Panc1 (cell line): ENCODE measurements around the gene PSMD6. TPM values are rescaled to one million over a fixed set of nuclear protein-coding genes. Genes with fewer than 3 reads are reported as not detected.

ENCODE experiments used
- ATAC-seq: fragments of 200-7000 bp; cut with Tn5 transposase; 2 replicates; pipeline ENCODE4 v1.9.1; 2020; ENCODE audit warnings: mild to moderate bottlenecking, moderate library complexity
- BruUV-seq: library from RNA; stranded (reverse); fragments of 400-500 nt; replicated peaks from 2 replicates; lab custom pipeline; 2021; lab: Mats Ljungman, UMichigan
- CTCF ChIA-PET: fragments of 300-600 bp; sonication (Branson Sonifier 250); formaldehyde crosslinking; loops from one replicate; lab custom pipeline; 2022; ENCODE audit warnings: antibody characterized with exemption; lab: Charles Lee
- POLR2A ChIA-PET: fragments of 300-600 bp; sonication (Branson Sonifier 250); formaldehyde crosslinking; loops from one replicate; lab custom pipeline; 2022; ENCODE audit warnings: antibody characterized with exemption; lab: Charles Lee
- DNase-seq: peaks from one replicate; pipeline ENCODE4 v3.0.0-alpha.2; 2010; ENCODE audit warnings: low read depth, low spot score
- H3K27ac ChIP-seq: 2 replicates; pipeline ENCODE4 v1.5.1; 2011; ENCODE audit warnings: mild to moderate bottlenecking, low read length, inconsistent platforms
- H3K27me3 ChIP-seq: fragments of 200-500 bp; sonication (Bioruptor generic); 2 replicates; pipeline ENCODE4 v1.6.0; 2014; ENCODE audit warnings: low read length, inconsistent platforms; ENCODE audit not compliant: control insufficient read depth, insufficient read depth
- H3K36me3 ChIP-seq: fragments of 200-500 bp; sonication (Bioruptor generic); 2 replicates; pipeline ENCODE4 v1.5.1; 2014; ENCODE audit warnings: inconsistent platforms, mild to moderate bottlenecking, low read length, moderate library complexity; ENCODE audit not compliant: control insufficient read depth, insufficient read depth
- H3K4me1 ChIP-seq: 2 replicates; pipeline ENCODE4 v1.5.1; 2011; ENCODE audit warnings: inconsistent platforms, mild to moderate bottlenecking, low read length, moderate library complexity; ENCODE audit not compliant: control insufficient read depth, insufficient read depth
- H3K4me3 ChIP-seq, 2 experiments: 2 replicates each; pipeline ENCODE4 v1.5.1; 2011 to 2012; ENCODE audit warnings: low read depth in 2 of 2, low read length in 2 of 2, mild to moderate bottlenecking in 2 of 2, inconsistent platforms in 1 of 2, moderate library complexity in 1 of 2
- H3K9me3 ChIP-seq: fragments of 200-500 bp; sonication (Bioruptor generic); 2 replicates; pipeline ENCODE4 v1.5.1; 2014; ENCODE audit warnings: low read depth, mild to moderate bottlenecking, inconsistent platforms, low read length, moderate library complexity; ENCODE audit not compliant: control insufficient read depth, insufficient read depth
- POLR2AphosphoS5 ChIP-seq: IDR thresholded peaks from 2 replicates; pipeline ENCODE4 v1.6.1; 2012; ENCODE audit warnings: mild to moderate bottlenecking, low read depth, low read length, moderate library complexity
- REST ChIP-seq, 2 experiments: IDR thresholded peaks; 2 replicates each; pipeline ENCODE4 v1.6.1; 2011 to 2012; ENCODE audit warnings: low read depth in 2 of 2, control low read depth in 1 of 2, low read length in 1 of 2, mild to moderate bottlenecking in 1 of 2, moderate library complexity in 1 of 2; ENCODE audit not compliant: insufficient read depth in 1 of 2
- SIN3A ChIP-seq: IDR thresholded peaks from 2 replicates; pipeline ENCODE4 v1.6.1; 2012; ENCODE audit warnings: low read depth, mild to moderate bottlenecking, low read length, moderate library complexity, borderline replicate concordance; ENCODE audit not compliant: insufficient read depth
- TCF7L2 ChIP-seq: IDR thresholded peaks from 2 replicates; pipeline ENCODE4 v1.6.1; 2011; ENCODE audit warnings: mild to moderate bottlenecking, low read depth, low read length, inconsistent platforms
- in situ Hi-C: cut with HindIII; loops from 2 replicates; pipeline ENCODE4 v1.10.0; 2016; ENCODE audit warnings: low sequenced_read_pairs, low pct_unique_long_range_greater_than_20kb
- intact Hi-C: fragments of 100-400 bp; cut with micrococcal nuclease; formaldehyde crosslinking; loops from one replicate; pipeline ENCODE4 v1.10.0; 2022; ENCODE audit not compliant: unreplicated experiment
- total RNA-seq: library from RNA; stranded (reverse); gene quantifications from one replicate; pipeline ENCODE4 v1.2.1, GENCODE V29; 2021; ENCODE audit not compliant: unreplicated experiment
- TF ChIP-seq, protein P1 (sequence below): fragments of 450-650 bp; IDR thresholded peaks from 2 replicates; pipeline ENCODE4 v1.5.1; 2017; ENCODE audit warnings: mild to moderate bottlenecking

PSMD6 gene
- total RNA-seq, 1 experiment from 2014 or later, result 55.6 TPM

DNA sequence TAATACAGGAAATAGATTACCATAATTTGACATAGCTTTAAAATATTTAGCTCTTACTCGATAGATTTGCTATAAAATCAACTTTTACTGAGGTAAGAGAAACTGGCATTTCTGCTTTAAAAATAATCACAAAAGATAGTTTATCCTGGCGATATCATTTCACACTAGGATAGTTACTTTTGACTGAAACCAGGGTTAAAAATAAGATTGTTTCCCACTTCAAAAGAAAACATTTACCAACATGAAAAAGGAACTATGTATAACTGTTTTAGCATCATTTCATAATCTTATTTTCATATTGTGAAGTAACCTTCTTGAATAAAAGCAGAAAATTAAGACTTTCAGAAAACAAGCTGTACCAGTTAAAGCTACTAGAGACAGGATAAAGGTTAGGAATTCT is 15.3 kb downstream of the PSMD6 start:
- TF ChIP-seq, protein P1, sequence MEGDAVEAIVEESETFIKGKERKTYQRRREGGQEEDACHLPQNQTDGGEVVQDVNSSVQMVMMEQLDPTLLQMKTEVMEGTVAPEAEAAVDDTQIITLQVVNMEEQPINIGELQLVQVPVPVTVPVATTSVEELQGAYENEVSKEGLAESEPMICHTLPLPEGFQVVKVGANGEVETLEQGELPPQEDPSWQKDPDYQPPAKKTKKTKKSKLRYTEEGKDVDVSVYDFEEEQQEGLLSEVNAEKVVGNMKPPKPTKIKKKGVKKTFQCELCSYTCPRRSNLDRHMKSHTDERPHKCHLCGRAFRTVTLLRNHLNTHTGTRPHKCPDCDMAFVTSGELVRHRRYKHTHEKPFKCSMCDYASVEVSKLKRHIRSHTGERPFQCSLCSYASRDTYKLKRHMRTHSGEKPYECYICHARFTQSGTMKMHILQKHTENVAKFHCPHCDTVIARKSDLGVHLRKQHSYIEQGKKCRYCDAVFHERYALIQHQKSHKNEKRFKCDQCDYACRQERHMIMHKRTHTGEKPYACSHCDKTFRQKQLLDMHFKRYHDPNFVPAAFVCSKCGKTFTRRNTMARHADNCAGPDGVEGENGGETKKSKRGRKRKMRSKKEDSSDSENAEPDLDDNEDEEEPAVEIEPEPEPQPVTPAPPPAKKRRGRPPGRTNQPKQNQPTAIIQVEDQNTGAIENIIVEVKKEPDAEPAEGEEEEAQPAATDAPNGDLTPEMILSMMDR, result no peak
- TF ChIP-seq POLR2AphosphoS5 (no peak), TCF7L2 (no peak), SIN3A (no peak), REST (IDR thresholded peaks at IDR 0.05; ENCODE audit: insufficient read depth in 1 of 2, low read depth in 2 of 2, low read length in 1 of 2) (no peak)
- DNase-seq (no peak), ATAC-seq (no peak)
- POLR2A ChIA-PET, result no interaction called here
- in situ Hi-C loops (no loop called here), intact Hi-C loops (no loop called here)
- Histone ChIP-seq H3K27ac (no peak overlapping the region), H3K9me3 (no peaks in the 10 kb centered on the region), H3K4me1 (no peaks in the 10 kb centered on the region), H3K27me3 (no peaks in the 10 kb centered on the region), H3K4me3 (no peak overlapping the region), H3K36me3 (peaks cover 24% of the 10 kb centered on the region)
- CTCF ChIA-PET, result no interaction called here
- no TSS peak for BruUV-seq

DNA sequence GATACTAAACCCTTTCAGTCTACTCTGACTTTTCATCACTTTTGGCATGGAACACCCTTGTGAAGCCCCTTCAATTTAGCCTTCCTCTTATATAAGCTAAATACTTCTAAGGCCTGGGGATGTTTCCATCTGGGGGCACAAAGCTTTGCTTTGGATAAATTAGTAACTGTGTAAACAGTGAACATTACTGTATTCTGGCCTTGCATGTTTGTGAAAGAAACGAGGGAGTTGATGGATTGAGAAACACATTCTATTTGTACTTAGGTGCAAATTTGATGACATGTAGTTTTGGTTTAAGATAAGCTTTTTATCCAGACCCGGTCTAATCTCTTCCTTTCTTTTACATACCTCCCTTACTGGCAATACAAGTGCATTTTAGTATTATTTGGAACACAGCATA is 19.7 kb downstream of the PSMD6 start:
- CTCF ChIA-PET, result interaction anchor here (0.6 kb wide), 1 partner anchor 178 kb away, joined by 4 read pairs; no protein-coding TSS in a partner anchor
- H3K4me1 ChIP-seq, result no peaks in the 10 kb centered on the region
- H3K9me3 ChIP-seq, result no peaks in the 10 kb centered on the region
- BruUV-seq, result no TSS peak
- ATAC-seq, result no peak
- intact Hi-C loops (no loop called here), in situ Hi-C loops (no loop called here)
- H3K36me3 ChIP-seq, result peaks cover 8% of the 10 kb centered on the region
- H3K4me3 ChIP-seq, result no peak overlapping the region
- no peaks in the 10 kb centered on the region for H3K27me3 ChIP-seq
- H3K27ac ChIP-seq, result no peak overlapping the region
- no peak for DNase-seq
- TF ChIP-seq POLR2AphosphoS5, result no peak
- TF ChIP-seq REST (IDR thresholded peaks at IDR 0.05; ENCODE audit: insufficient read depth in 1 of 2, low read depth in 2 of 2, low read length in 1 of 2), result no peak
- TF ChIP-seq TCF7L2, result no peak
- TF ChIP-seq, protein P1, result no peak
- no peak for TF ChIP-seq SIN3A
- POLR2A ChIA-PET, result no interaction called here
